HS-5 (cell line): Measurements from ENCODE around the gene ARHGAP10.

ENCODE experiments used
- DNase-seq: peaks from one replicate; pipeline ENCODE4 v3.0.0-alpha.2; 2012; ENCODE audit warnings: low read depth

Gene ARHGAP10

DNA sequence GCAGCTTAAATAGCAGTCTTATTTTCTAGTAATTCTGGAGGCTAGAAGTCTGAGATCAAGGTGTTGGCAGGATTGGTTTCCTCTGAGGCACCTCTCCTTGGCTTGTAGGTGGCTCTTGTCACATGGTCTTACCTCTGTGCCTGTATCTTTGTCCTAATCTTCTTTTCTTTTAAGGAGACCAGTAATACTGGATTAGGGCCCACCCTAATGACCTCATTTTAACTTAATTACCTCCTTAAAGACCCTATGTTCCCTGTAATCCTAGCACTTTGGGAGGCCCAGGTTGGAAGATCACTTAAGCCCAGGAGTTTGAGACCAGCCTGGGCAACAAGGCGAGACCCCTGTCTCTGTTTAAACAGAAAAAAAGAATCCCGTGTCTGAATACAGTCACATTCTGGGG lies 38.9 kb downstream of the ARHGAP10 start:
- no peak for DNase-seq

DNA sequence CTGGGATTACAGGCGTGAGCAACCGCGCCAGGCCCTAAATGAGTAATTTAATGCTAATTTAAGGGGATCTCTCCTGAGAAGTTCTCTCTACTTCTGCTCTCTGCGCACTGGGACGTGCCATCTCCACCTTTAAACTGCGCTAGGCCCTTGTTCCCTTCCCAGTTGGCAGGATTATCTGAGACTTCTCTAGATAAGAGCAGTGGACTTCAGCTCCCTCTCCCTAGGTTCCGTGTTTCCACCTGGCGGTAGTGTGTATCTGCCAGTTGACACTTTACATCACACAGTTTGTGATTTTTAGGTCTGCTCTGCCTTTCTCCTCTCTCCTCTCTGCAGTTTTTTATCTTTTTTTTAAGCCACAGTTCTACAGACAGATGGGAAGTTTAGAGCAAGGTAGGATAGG lies 40.2 kb downstream of the ARHGAP10 start:
- no peak for DNase-seq

DNA sequence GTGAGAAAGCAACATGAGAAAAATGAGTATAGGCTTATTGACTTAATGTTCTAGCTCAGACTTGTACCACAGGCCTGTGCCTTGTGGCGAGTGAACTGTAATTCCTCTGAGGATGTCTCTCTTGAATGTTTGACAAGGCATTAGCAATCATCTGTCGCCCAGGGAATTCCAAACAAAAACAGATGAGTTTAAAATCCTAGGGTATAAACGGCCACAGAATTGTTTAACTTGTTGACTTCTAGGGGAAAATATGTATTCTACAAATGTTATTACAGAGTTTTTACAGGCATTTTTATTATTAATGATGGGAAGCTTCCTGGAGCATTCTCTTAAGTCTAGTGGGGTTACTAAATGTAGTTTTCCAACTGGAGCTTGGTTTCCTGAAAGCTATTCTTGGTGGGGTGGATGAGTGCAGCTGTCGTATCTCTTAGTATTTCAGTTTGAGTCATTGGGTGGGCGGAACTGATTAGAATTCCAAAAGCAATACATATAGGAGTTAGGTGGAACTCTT lies 40.6 kb downstream of the ARHGAP10 start:
- DNase-seq, result peak; percentile 80

DNA sequence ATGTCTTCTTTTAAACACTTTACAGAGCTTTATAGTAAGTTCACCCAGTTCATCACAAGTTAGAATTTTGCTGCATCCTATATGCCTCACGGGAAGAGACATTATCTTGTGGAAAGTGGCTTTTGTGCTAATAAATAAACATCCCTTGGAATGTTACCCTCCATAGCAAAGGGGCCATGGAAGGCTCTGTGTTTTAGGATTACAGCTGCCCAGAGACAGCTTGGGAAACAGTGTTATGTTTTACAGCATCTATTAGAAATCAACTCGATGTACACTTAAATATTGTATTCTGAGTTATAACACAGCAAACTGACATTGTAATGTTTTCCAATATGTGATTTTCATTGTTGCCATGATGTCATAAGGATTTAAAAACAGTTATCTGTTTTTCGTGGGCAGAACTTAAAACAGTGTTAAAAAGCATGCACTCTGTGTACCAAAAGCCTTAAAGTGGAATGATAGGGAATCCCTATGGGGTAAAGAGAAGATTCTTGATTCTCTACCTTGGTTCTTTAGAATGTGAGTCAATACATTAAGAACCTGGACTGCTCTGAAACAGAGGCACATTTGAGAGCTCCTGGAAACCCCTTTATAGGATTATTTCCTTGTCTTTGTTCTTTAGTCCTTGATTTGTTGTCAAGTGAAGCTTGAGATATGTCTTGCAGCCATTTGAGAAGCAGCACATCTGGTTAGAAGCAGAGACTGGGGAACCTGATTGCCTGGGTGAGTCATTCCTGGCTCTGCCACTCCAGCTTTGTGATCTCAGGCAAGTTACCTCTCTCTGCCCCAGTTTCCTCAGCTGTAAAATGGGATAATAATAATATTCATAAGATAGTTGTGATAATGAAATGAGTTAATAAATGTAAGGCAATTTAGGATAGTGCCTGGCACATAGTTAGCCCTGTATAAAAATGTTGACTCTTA lies 41.6 kb downstream of the ARHGAP10 start:
- no peak for DNase-seq

DNA sequence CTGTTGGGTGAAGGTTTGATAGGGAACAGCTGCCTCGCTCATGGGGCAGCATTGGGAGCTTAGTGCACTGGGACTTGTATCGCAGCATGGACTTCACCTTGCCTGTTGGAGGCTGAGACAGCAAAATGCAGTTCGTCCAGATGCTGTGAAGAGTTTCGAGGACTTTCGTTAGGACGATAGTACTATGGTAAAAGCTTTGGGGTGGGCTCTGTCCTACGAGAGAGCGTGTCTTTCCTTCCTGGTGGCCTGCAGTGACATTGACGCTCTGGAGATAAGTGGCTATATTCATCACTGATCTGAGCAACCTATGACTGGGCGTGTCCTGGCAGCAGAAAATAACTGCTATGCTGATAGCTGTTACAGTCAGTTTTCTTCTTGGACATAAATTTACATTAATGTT lies 44.8 kb downstream of the ARHGAP10 start:
- DNase-seq, result no peak

DNA sequence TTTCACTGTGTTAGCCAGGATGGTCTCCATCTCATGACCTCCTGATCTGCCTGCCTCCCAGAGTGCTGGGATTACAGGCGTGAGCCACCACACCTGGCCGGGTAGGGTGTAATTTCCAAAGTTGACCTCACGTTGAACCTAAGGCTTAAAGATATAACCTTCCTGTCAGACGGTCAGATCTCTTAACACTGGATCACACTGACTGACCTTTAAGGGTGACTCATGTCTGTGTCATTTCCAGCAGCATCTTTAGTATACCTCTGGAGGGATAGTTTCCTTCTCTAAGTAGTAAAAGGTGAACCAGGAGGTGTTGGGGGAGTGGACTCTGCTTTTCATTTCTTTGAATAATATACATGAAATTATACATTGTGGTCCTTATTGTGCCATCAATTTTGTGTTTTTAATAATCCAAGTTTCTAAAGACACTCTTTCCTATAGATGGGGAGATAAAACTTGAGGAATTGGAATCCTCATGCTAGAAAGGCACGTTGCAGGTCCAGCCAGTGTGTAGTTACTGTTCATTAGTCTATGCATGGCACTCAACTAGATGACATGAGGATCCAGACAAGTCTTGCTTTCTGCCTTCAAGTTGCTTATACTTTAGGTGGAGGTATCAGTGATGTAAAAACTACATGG lies 45.7 kb downstream of the ARHGAP10 start:
- no peak for DNase-seq

DNA sequence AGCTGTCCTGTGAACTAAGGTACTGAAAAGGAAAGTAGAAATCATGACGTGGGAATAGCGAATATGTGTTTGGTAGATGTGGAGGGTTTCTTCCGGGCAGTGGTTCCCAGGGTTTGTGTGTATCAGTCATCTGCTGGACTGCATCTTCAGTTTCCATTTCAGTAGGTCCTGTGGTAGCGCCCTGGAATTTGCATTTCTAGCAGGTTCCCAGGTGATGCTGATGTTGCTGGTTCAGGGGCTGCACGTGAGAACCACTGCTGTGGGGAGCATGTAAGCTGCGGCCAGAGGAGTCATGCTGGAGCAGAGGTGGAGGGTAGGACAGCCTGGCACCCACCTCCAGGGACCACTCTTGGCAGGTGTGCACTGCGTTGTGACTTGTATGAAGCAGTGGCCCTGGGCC lies 47.1 kb downstream of the ARHGAP10 start:
- DNase-seq, result no peak

DNA sequence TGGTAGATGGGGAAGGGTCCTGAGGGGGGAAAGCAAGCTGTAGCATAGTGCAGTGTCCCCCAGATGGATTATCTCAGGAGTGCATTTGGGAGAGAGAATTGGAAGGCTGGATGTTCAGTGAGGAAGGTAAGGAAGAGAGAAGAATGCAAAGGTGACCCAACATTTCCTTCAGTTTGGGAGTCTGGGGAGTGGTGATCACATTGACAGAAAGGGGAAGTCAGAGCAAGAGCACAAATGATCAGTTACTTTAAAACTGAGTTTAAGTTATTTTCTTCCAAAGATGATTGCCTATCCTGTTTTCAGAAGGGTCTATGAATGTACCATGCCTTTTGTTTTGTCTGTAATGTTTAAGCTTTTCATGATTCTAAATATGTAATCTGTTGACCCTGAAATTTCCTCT lies 47.6 kb downstream of the ARHGAP10 start:
- DNase-seq, result no peak

DNA sequence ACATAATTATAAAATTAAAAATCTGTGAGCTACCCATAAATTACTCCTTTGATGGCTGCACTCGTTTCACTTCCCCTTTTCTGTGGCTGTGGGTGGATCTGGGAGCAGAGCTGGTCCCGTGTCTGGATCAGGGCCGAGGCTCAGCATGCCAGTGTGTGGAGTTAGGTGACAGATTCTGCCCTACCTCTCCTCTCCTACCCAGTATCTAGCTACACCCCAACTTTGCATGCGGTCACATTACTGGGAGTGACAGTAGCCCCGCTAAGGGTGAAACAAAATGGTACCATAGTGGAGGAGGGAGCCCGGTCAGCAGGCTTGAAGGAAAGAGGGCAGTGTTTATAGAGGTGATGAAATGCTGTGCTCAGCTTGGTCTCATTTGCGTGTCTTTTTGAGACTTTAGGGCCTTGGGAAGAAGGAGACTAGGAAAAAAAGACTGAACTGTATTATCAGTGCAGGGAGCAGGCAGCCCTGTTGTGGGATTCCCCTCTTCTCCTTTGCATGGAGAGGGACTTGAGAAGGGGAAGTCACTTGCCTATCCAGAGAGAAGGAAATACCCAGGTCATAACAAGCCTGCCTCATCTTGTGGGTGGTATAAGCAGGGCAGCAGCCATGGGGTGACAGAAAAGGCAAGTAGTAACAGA lies 48.4 kb downstream of the ARHGAP10 start:
- DNase-seq, result no peak

DNA sequence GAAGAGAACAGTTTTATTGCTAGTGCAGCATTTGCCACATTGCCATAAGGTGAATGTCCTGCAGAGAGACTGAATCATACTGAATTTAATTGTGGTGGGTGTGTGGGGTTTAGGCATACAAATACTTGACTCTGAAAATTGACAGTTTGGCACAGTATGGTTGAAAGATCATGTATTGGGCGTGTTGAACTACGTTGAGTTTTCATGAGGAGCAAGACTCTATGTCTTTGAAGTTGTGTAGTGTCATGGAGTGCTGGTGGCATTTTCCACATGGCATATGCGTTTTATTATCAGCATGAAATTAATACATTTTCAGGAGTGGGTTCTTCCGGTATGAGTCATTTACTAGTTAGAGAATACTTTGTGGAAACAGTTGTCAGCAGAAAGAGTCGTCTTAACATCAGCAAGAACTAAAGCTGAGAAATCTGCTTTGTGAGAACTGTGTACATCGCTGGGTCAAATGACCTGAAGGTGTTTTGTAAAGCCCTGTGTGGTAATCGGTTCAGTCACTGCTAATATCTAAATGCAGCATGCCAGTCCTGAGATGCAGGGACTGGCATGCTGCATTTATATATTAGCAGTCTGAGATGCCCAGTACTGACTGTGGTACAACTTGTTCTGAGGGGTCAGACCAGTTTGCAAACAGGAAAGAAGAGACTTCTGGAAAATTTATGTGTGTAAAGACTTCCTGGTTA lies 50.3 kb downstream of the ARHGAP10 start:
- no peak for DNase-seq

DNA sequence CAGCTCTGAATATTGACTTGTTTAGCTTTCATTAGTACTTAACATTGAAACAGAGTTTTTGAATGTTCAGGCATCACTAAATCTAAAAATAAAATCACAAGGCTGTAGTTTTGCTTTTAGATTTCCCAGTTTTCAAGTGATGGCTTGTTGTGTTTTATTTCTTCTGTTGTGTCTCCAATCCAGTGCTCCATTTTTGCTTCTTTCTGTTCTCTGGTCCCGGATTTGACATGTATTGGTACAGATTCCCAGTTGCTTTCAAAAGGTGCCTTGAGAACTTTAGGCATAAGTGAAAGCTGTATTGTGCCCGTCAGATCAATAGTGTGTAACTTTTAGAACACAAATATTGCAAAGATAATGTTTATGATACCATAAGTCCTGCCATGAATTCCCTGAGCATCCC lies 53.2 kb downstream of the ARHGAP10 start:
- DNase-seq, result no peak

DNA sequence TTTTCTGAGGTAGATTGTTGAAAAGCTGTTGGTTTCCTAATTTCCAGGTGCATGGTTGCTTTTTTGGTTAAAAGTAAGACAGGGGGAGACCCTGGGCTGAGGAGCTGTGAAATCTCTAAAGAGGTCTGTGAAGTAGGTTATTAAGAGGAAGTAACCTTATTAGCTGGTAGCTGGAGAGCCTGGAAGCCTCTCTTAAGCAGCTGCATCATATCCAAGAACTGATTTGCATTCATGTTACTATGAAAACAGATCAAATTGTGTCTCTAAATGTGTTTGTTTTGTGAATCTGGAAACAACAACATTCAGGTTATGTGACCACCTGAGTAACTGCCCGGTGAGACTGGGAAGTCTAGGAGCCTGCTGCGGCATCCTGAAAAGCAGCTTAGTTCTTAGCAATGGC lies 54.1 kb downstream of the ARHGAP10 start:
- no peak for DNase-seq

DNA sequence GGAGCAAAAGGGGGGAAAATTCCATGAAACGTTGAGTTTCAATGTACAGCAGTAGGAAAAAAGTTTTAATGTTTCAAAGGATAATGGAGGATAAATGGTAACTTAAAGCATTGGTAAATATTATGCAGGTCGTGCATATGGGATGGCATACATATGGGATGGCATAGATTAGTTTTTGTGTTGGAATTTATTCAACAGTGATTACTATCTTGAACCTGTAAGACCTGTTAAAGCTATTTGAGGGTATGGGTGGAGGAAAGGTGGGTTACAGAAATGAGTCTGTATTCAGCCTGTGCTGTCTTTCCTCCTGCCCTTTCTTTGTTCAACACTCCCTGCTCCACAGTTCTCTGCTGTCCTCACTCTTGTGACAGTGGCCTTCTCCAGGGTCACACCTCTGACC lies 54.6 kb downstream of the ARHGAP10 start:
- no peak for DNase-seq

DNA sequence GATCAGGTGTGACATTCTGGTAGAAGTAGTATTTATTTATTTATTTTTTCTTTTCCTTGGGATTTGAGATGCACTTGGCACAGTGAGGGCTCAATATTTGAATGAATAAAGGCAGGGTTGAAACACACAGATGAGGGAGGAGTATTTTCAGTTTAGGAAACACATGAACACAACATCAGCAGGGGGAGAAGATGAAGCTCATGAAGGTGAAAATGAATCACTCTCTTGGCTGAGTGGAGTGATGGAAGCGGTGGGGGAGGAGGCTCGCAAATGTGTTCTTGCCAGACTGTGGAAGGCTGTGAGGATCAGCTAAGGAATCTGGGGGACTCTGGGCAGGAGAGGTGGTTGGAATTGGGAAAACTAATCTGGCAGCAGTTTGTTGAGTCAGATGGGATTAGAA lies 55.3 kb downstream of the ARHGAP10 start:
- peak; percentile 50 for DNase-seq

DNA sequence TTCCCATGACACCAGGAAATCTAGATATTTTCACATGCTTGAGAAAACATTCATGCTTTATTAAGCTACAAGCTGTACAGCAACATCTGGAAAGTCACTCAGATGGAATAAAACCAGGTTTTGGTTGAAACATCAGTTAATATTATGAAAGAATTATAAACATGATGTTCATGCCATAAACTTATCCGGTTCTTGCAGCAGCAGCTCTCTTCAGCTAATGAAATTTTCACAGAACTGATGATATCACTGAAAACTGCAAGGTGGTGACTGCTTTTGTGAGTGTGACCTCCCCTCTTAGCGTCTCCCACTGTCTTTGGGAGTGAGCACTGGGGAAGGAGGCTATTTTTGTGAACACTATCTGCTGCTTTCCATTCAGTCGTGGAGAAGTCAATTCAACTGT lies 56.9 kb downstream of the ARHGAP10 start:
- DNase-seq, result no peak

DNA sequence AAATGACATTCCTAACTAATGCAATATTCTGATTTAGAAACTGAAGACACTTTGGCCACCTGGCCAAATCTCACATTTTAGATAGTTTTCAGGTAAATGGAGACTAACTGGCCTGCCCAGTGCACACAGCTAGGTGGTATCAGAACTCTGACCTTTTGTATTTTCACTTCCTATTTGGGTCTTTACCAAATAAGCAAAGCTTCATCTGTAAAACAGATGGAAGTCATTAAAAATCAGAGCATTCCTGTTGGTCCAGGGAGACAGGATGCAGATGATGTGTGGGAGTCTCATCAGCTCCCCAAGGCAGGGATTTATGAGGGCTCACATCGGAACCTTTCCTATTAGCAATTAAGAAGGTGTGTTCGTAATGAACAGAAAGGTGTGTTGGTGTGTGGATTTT lies 57.7 kb downstream of the ARHGAP10 start:
- no peak for DNase-seq

DNA sequence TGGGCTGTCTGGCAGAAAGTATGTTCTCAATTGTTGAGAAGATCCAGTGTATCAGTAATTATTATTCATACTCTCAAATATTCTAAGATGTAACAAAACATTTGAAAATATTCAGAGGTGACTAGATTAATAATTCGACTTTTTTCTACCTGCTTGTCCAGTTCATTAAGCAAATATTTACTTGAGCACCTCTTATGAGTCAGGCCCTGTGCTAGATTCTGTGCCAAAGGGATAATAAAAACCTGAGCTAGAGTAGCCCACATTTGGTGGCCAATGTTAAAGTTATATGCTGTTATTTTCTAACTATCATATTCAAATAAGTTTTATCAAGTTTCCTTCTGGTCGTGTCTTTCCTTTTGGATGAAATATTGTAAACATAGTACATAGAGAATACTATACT lies 58.5 kb downstream of the ARHGAP10 start:
- DNase-seq, result no peak

DNA sequence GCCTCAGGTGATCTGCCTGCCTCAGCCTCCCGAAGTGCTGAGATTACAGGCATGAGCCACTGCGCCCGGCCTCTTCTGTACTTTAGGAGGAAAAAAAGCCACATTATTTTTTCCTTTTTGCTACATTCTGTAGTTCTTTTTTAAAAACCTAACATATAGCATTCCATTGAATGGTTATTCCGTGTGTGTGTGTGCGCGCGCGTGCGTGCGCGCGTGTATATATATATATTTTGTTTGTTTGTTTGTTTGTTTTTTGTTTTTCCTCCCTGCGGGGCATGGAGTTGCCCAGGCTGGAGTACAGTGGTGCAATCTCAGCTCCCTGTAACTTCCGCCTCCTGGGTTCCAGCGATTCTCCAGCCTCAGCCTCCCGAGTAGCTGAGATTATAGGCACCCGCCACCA lies 59.5 kb downstream of the ARHGAP10 start:
- no peak for DNase-seq

DNA sequence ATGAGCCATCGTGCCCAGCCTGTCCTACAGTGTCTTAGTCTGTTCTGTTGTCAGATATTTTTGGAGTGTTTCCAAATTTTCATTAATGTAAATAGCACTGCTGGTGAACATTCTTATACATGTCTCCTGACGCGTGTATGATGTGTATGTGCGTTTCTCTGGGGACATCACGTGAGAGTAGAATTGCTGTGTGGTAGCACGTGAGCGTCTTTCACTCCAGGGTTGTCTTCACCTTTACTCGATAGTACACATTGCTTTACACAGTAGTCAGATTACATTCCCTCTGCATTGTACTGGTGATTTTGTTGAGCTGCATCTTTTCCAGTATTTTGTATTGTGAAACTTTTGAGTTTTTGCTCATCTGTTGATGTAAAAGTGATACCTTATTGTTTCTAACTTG lies 60.0 kb downstream of the ARHGAP10 start:
- DNase-seq, result no peak

DNA sequence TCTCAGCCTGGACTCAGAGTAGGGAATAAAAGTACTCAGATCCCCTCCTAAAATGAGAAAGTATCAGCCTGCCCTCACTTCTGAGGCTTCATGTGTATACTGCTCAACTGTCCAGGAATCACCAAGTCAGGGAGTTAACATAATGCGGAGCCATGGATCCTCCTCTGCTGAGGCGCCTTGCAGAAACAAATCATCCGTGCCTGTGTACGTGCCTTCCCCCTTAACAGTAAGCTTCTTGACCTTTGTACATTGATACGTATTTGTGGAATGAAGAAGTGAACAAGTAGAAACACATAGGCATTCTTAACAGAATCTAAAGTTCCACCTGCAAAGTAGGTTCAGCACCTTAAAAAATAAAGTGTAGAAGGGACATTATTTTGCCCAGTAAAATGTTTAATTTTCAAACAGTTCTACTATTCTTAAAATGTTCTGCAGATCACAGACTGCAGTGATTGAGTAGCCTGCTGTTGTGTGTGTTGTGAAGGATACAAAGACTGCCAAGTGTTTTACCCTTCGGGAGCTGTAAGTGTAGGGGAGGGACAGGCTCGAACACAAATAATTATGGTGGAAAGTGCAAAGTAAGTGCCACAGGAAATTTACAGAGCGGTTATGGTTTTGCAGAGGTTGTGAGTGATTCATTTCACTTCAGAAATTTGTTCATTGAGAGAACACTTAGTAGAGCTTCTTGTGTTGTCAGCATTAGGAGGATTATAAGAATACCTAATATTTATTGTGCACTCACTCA lies 61.9 kb downstream of the ARHGAP10 start:
- DNase-seq, result no peak

DNA sequence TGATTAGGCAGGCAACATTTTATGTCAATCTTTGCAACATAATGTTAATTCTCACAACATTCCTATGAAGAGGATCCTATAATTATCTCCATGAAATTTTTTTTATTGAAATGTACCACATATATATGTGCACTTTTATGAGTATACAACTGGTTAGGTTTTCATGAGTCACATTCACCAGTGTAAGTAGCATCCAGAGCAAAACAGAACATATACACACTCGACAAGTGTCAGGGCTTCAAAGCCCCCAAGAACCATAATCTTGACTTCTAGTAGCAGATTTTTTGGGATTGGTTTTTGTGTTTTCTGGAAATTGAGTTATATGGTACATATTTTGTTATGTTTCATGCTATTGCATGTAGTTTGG lies 62.4 kb downstream of the ARHGAP10 start:
- DNase-seq, result no peak
